Neuron (in vitro differentiated cells): ENCODE data around the gene RPEL1.
"Not testable (repeated sequence)": the region's sequence is repeated elsewhere in the genome, so short reads cannot be mapped to it uniquely, and the experiment has no call there.

Experiments used
- H2AFZ ChIP-seq: one replicate; pipeline ENCODE4 v1.6.1; 2013; ENCODE audit warnings: low read depth, mild to moderate bottlenecking, inconsistent platforms, low read length, moderate library complexity
- H3K27me3 ChIP-seq: one replicate; pipeline ENCODE4 v1.6.1; 2013; ENCODE audit warnings: low read length; ENCODE audit not compliant: insufficient read depth
- H3K36me3 ChIP-seq: one replicate; pipeline ENCODE4 v1.6.1; 2013; ENCODE audit warnings: low read length; ENCODE audit not compliant: insufficient read depth
- H3K4me1 ChIP-seq: one replicate; pipeline ENCODE4 v1.6.1; 2013; ENCODE audit warnings: low read length; ENCODE audit not compliant: insufficient read depth
- H3K4me3 ChIP-seq: 2 replicates; pipeline ENCODE4 v1.5.1; 2013; ENCODE audit warnings: mild to moderate bottlenecking, low read length, moderate library complexity
- H3K9me3 ChIP-seq: one replicate; pipeline ENCODE4 v1.6.1; 2013; ENCODE audit warnings: low read length

Gene RPEL1

DNA sequence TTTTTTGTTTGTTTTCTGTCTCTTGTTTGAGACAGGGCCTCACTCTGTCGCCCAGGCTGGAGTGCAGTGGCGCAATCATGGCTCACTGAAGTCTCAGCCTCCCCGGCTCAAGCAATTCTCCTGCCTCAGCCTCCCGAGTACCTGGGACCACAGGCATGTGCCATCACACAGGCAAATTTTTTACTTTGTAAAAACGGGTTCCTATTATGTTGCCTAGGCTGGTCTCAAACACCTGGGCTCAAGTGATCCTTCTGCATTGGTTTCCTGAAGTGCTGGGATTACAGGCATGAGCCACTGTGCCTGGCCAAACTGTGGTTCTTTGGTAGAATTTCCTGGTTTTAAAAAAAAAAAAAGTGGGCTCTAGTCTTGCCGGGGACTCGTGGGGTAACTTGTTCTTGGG, at the start of gene RPEL1:
TSS of gene RPEL1 (plus strand) at position 301 of the 400 bp plus-strand sequence. CDS start 110 bp downstream, outside the sequence.
- H3K4me3 ChIP-seq, H3K9me3 ChIP-seq, H2AFZ ChIP-seq, H3K36me3 ChIP-seq, H3K27me3 ChIP-seq, H3K4me1 ChIP-seq: not testable (repeated sequence)

DNA sequence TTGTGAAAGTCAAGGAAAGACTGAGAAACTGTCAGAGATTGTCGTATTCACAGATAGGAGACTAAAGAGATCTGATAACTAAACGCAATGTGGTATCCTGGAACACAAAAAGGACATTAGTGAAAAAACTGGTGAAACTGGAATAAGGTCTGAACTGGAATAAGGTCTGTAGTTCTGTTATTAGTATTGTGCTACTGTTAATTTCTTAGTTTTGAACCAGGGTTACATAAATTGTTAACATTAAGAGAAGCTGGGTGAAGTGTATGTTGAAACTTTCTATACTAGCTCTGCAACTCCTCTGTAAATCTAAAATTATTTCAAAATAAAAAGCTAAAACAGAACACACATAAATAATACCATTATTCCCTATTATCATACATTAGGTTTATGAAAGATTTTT, 49.2 kb upstream of the RPEL1 start:
- H3K4me3 ChIP-seq: no peak overlapping the region
- H3K36me3 ChIP-seq: no peaks in the 10 kb centered on the region
- H3K9me3 ChIP-seq: no peaks in the 10 kb centered on the region
- no peaks in the 10 kb centered on the region for H3K27me3 ChIP-seq
- H2AFZ ChIP-seq: no peak overlapping the region
- peaks cover 6% of the 10 kb centered on the region for H3K4me1 ChIP-seq

DNA sequence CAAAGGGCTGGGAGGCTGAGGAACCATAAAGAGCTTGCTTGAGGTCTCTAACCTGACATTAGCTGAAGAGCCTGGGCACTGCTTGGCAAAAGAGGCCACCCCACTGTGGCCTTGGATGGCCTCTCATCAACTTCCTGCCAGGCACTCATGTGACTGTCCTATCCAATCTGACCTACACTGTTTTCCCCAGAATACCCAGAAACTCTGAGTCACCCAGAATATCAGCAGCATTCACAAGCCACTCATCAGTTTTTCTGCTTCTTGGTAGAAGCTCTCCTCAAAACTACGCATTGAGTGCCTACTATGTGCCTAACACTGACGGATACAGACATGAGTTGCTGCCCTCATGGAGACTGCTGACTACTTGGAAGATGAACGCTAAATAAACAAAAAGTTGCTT, 48.5 kb upstream of the RPEL1 start:
- Histone ChIP-seq H3K27me3 (no peaks in the 10 kb centered on the region), H3K4me1 (peaks cover under 1% of the 10 kb centered on the region), H3K36me3 (no peaks in the 10 kb centered on the region), H2AFZ (no peak overlapping the region), H3K4me3 (no peak overlapping the region), H3K9me3 (no peaks in the 10 kb centered on the region)

DNA sequence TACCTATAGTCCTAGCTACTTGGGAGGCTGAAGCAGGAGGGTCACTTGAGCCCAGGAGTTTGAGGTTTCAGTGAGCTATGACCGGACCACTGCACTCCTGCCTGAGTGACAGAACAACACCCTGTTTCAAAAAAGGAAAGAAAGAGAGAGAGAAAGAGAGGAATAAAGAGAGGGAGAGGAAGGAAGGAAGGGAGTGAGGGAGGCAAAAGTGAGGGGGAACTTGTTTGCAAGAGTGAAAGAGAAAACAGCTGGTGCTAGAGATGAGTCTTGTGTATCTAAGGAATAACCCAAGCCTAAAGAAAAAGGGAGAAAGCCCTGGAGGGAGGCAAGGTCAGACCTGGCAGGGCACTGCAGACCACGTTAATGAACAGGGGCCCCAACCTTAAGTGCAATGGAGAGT, 47.8 kb upstream of the RPEL1 start:
- Histone ChIP-seq H3K27me3 (no peaks in the 10 kb centered on the region), H3K36me3 (no peaks in the 10 kb centered on the region), H3K4me1 (no peaks in the 10 kb centered on the region)

DNA sequence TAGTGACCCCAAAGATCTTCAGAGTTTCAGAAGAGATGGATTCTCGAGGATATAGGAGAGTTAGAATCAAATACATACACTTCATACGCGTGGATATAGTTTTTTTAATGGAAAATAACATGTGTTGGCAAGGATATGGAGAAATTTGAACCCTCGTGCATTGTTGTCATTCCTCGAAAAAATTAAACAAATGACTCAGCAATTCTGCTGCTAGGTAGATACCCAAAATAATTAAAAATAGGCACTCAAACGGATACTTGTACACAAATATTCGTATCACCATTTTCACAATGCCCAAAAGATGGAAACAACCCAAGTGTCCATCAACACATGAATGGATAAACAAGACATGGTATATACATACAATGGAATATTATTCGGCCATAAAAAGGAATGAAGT, 47.0 kb upstream of the RPEL1 start:
- H3K4me1 ChIP-seq: no peaks in the 10 kb centered on the region
- no peak overlapping the region for H3K4me3 ChIP-seq
- no peaks in the 10 kb centered on the region for H3K27me3 ChIP-seq
- no peak overlapping the region for H2AFZ ChIP-seq
- H3K9me3 ChIP-seq: no peaks in the 10 kb centered on the region
- no peaks in the 10 kb centered on the region for H3K36me3 ChIP-seq

More for the DNA sequence above, 47.8 kb upstream of the RPEL1 start:
- H3K4me3 ChIP-seq: no peak overlapping the region
- no peak overlapping the region for H2AFZ ChIP-seq
- H3K9me3 ChIP-seq: no peaks in the 10 kb centered on the region

DNA sequence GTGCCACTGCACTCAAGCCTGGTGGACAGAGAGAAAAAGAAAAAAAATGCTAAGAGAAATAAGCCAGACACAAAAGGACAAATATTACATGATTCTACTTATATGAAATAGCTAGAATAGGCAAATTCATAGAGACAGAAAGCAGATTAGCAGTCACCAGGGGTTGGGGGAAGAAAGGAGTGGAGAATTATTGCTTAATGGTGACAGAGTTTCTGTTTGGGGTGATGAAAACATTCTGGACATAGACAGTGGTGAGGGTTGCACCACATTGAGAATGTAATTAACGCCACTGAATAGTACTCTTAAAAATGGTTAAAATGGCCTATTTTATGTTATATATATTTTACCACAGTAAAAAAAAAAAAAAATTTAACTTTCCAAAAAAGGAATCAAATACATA, 46.2 kb upstream of the RPEL1 start:
- Histone ChIP-seq H3K4me1 (peaks cover 3% of the 10 kb centered on the region), H3K36me3 (no peaks in the 10 kb centered on the region), H3K9me3 (no peaks in the 10 kb centered on the region), H3K27me3 (no peaks in the 10 kb centered on the region), H3K4me3 (no peak overlapping the region), H2AFZ (no peak overlapping the region)

DNA sequence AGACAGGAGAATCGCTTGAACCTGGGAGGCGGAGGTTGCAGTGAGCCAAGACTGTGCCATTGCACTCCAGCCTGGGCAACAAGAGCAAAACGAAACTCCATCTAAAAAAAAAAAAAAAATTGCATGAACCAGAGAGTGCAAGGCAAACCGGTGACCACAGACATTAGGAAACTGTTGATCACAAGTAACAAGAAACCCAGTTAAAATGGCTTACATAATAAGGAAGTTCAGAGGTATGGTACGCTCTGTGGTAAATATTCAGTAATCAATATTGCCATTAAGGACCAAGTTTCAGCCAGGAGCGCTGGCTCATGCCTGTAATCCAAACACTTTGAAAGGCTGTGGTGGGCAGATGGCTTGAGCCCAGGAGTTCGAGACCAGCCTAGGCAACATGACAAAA, 43.4 kb upstream of the RPEL1 start:
- Histone ChIP-seq H3K4me1 (peaks cover 14% of the 10 kb centered on the region), H2AFZ (no peak overlapping the region), H3K9me3 (no peaks in the 10 kb centered on the region), H3K4me3 (no peak overlapping the region), H3K27me3 (no peaks in the 10 kb centered on the region), H3K36me3 (no peaks in the 10 kb centered on the region)

DNA sequence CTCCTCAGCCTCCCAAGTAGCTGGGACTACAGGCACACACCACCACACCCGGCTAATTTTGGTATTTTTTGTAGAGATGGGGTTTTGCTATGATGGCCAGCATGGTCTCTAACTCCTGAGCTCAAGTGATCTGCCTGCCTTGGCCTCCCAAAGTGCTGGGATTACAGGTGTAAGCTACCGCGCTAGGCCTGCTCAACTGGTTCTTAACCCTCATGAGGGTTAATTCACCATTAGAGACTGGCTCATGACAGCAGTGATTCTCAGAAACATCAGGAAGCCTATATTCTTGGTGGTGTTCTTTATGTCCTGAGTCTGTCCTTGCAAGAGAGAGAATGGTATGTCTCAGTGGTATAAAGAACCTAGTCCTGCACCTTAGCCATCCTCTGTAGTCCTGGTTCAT, 42.2 kb upstream of the RPEL1 start:
- H3K9me3 ChIP-seq: no peaks in the 10 kb centered on the region
- no peak overlapping the region for H2AFZ ChIP-seq
- no peaks in the 10 kb centered on the region for H3K27me3 ChIP-seq
- no peak overlapping the region for H3K4me3 ChIP-seq
- peaks cover 14% of the 10 kb centered on the region for H3K4me1 ChIP-seq
- no peaks in the 10 kb centered on the region for H3K36me3 ChIP-seq

DNA sequence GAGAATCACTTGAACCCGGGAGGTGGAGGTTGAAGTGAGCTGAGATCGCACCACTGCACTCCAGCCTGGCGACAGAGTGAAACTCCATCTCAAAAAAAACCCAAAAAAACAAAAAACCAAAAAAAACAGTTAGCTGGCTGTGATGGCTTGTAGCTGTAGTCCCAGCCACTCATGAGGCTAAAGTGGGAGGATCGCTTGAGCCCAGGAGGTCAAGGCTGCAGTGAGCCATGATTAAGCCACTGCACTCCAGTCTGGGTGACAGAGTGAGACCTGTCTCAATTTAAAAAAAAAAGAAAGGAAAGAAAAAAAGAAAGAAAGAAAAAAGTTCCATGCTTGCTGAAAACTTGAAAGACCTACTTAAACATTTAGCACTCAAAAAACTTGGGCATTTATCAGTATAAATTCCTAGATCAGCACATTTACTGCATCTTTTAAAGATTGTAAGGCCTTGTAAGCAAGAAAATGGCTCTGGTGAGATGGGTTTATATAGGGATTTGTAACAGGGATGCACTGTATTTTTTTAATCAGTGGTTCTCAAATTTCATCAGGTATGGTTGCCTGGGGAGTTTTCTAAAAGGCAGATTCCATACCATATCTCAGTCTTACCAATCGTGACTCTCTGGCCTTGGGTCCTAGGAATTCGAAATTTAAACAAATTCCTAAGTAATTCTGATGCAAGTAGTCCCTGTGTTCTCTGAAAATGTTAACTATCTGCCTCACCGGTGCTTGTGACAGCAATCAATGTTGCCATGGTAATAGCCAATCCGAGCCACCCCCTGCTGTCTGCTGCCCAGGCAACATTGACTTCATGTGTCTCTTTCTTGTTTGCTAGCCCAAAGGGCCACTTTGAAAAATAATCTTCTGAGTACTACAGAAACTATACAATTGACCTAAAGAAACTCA, 41.1 kb upstream of the RPEL1 start:
- no peak overlapping the region for H2AFZ ChIP-seq
- H3K4me3 ChIP-seq: no peak overlapping the region
- H3K36me3 ChIP-seq: no peaks in the 10 kb centered on the region
- no peaks in the 10 kb centered on the region for H3K9me3 ChIP-seq
- no peaks in the 10 kb centered on the region for H3K27me3 ChIP-seq
- H3K4me1 ChIP-seq: peaks cover 14% of the 10 kb centered on the region

DNA sequence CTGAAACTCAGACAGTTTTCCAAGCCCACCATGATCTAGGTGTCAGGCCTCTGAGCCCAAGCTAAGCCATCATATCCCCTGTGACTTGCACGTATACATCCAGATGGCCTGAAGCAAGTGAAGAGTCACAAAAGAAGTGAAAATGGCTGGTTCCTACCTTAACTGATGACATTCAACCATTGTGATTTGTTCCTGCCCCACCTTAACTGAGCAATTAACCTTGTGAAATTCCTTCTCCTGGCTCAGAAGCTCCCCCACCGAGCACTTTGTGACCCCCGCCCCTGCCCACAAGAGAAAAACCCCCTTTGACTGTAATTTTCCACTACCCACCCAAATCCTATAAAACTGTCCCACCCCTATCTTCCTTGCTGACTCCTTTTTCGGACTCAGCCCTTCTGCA, 40.3 kb upstream of the RPEL1 start:
- H2AFZ ChIP-seq, H3K36me3 ChIP-seq, H3K9me3 ChIP-seq, H3K4me3 ChIP-seq, H3K27me3 ChIP-seq: not testable (repeated sequence)
- peaks cover 14% of the 10 kb centered on the region for H3K4me1 ChIP-seq

DNA sequence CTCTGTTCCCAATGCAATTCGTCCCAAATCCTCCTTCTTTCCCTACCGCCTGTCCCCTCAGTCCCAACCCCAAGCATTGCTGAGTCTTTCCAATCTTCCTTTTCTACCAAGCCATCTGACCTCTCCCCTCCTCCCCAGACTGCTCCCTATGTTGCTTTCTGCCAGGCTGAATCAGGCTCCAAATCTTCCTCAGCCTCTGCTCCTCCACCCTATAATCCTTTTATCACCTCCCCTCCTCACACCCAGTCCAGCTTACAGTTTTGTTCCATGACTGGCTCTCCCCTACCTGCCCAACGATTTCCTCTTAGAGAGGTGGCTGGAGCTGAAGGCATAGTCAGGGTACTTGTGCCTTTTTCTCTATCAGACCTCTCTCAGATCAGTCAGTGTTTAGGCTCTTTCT, 39.0 kb upstream of the RPEL1 start:
- H3K9me3 ChIP-seq, H3K27me3 ChIP-seq, H3K36me3 ChIP-seq, H3K4me3 ChIP-seq, H2AFZ ChIP-seq: not testable (repeated sequence)
- peaks cover 14% of the 10 kb centered on the region for H3K4me1 ChIP-seq

DNA sequence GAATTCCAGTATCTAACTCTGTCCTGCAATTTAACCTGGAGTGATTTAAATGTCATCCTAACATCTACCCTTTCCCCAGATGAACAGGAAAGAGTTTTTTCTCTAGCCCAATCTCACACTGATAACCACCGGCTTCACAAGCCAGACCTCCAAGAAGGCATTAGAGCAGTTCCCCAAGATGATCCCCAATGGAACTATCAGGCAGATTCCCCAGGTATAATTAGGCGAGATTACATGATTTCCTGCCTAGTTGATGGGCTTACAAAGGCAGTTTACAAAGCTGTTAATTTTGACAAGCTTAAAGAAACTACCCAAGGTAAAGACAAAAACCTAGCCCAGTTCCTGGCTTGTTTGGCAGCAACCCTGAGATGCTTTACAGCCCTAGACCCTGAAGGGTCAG, 38.5 kb upstream of the RPEL1 start:
- Histone ChIP-seq H3K4me3 (no peak overlapping the region), H3K4me1 (peaks cover 14% of the 10 kb centered on the region), H3K27me3 (no peaks in the 10 kb centered on the region), H3K36me3 (no peaks in the 10 kb centered on the region), H2AFZ (no peak overlapping the region), H3K9me3 (no peaks in the 10 kb centered on the region)

DNA sequence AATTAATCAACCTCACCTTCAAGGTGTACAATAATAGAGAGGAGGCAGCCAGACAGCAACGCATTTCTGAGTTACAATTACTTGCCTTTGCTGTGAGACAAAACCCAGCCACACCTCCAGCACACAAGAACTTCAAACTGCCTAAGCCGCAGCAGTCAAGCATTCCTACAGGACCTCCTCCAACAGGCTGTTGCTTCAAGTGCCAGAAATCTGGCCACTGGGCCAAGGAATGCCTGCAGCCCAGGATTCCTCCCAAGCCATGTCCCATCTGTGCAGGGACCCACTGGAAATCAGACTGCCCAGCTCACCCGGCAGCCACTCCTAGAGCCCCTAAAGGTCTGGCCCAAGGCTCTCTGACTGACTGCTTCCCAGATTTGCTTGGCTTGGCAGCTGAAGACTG, 38.0 kb upstream of the RPEL1 start:
- H3K36me3 ChIP-seq, H2AFZ ChIP-seq, H3K27me3 ChIP-seq, H3K4me3 ChIP-seq, H3K9me3 ChIP-seq: not testable (repeated sequence)
- peaks cover 14% of the 10 kb centered on the region for H3K4me1 ChIP-seq

DNA sequence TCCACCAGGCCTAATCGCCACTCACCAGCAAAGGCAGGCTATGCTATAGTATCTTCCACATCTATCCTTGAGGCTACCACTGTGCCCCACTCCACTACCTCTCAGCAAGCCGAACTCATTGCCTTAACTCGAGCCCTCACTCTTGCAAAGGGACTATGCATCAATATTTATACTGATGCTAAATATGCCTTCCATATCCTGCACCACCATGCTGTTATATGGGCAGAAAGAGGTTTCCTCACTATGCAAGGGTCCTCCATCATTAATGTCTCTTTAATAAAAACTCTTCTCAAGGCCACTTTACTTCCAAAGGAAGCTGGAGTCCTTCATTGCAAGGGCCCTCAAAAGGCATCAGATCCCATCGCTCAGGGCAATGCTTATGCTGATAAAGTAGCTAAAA, 35.4 kb upstream of the RPEL1 start:
- not testable (repeated sequence) for H3K4me1 ChIP-seq, H2AFZ ChIP-seq, H3K27me3 ChIP-seq, H3K4me3 ChIP-seq, H3K9me3 ChIP-seq, H3K36me3 ChIP-seq
